Body of pancreas (tissue), 4 donors: ENCODE results near the gene OGFOD3. TPM values are rescaled to one million over a fixed set of nuclear protein-coding genes. Genes with fewer than 3 reads are reported as not detected.

Source experiments
- ATAC-seq: fragments of 150-250 bp; one replicate; pipeline ENCODE4 v1.9.1; 2016
- DNase-seq, 4 donors: peaks; one replicate each; pipeline ENCODE4 v3.0.0-alpha.2; 2019
- H3K27ac ChIP-seq, 4 donors: fragments of 200-600 bp; sonication (generic); 1 replicate in 3 of 4; 2 replicates in 1 of 4; pipeline versions ENCODE4 v1.5.1 to v1.6.1; 2016 to 2019; ENCODE audit warnings: mild to moderate bottlenecking in 1 of 4, mixed read lengths in 1 of 4, moderate library complexity in 1 of 4
- H3K27me3 ChIP-seq, 2 donors: fragments of 200-600 bp; sonication (generic); one replicate each; pipeline ENCODE4 v1.6.0; 2016; ENCODE audit warnings: mild to moderate bottlenecking in 1 of 2
- H3K36me3 ChIP-seq, 2 donors: fragments of 200-600 bp; sonication (generic); replicated peaks in 1 of 2; 2 replicates each; pipeline ENCODE4 v1.5.1; 2016; ENCODE audit warnings: low read depth in 2 of 2; ENCODE audit not compliant: insufficient read depth in 1 of 2
- H3K4me1 ChIP-seq: fragments of 200-600 bp; sonication (generic); one replicate; pipeline ENCODE4 v1.6.0; 2016
- H3K4me3 ChIP-seq, 2 donors: fragments of 200-600 bp; sonication (generic); 1 replicate in 1 of 2; 2 replicates in 1 of 2; pipeline ENCODE4 v1.5.1; 2016 to 2019
- H3K9me3 ChIP-seq, 3 donors: fragments of 200-600 bp; sonication (generic); 1 replicate in 2 of 3; 2 replicates in 1 of 3; pipeline ENCODE4 v1.5.1; 2016
- CTCF ChIP-seq, 7 experiments: fragments of 450-650 bp in 4 of 7; fragments of 200-600 bp in 3 of 7; sonication (generic) in 3 of 7; IDR thresholded peaks; one replicate each; pipeline ENCODE4 v1.5.1; 2016 to 2019; ENCODE audit warnings: antibody characterized with exemption in 7 of 7
- POLR2A ChIP-seq, 3 donors: fragments of 450-650 bp; IDR thresholded peaks; one replicate each; pipeline ENCODE4 v1.6.1; 2016; ENCODE audit warnings: antibody characterized with exemption in 3 of 3, mild to moderate bottlenecking in 2 of 3
- WGBS, 2 donors: methylation state at CpG; one replicate each; pipeline ENCODE4 v1.1.5; 2017; 5-methylcytosine and 5-hydroxymethylcytosine counted together
- intact Hi-C: fragments of 100-400 bp; cut with DNase I; formaldehyde crosslinking; loops from one replicate; pipeline ENCODE4 v1.15.1; 2023
- total RNA-seq, 2 donors: library from RNA; depleted of rRNA; stranded (reverse); fragments of >200 nt; gene quantifications; one replicate each; pipeline ENCODE4 v1.1.0, GENCODE V29; 2016

The OGFOD3 gene
- total RNA-seq, 2 donors from 2014 or later = 16.8 to 40.0 TPM

GRCh38 chr17:82411396-82412053 is 6.9 kb downstream of the OGFOD3 start:
- ATAC-seq = no peak
- 92 to 98% methylated on average over 19 to 22 of the region's 24 CpGs for WGBS, 2 donors

GRCh38 chr17:82410014-82410716 is 8.2 kb downstream of the OGFOD3 start:
- ATAC-seq (no peak), DNase-seq (no peak)
- intact Hi-C loops = loop anchor here (5.0 kb wide), 1 partner anchor 63 kb away; no protein-coding TSS in a partner anchor
- Histone ChIP-seq H3K27ac (no peak overlapping the region), H3K9me3 (no peaks in the 10 kb centered on the region), H3K4me3 (no peak overlapping the region), H3K27me3 (no peaks in the 10 kb centered on the region), H3K4me1 (peaks cover 17% of the 10 kb centered on the region), H3K36me3 (no peaks in the 10 kb centered on the region)
- WGBS, 2 donors = 87 to 92% methylated on average over 10 to 14 of the region's 14 CpGs
- TF ChIP-seq CTCF (IDR thresholded peaks at IDR 0.05) (no peak), POLR2A (IDR thresholded peaks at IDR 0.05) (no peak)

More at GRCh38 chr17:82411396-82412053, 6.9 kb downstream of the OGFOD3 start:
- peaks cover 17% of the 10 kb centered on the region for H3K4me1 ChIP-seq
- intact Hi-C loops = loop anchor here (5.0 kb wide), 1 partner anchor 64 kb away; no protein-coding TSS in a partner anchor
- H3K27ac ChIP-seq = no peak overlapping the region
- H3K36me3 ChIP-seq = no peaks in the 10 kb centered on the region
- no peak for DNase-seq
- no peaks in the 10 kb centered on the region for H3K27me3 ChIP-seq
- no peak overlapping the region for H3K4me3 ChIP-seq
- no peaks in the 10 kb centered on the region for H3K9me3 ChIP-seq
- TF ChIP-seq CTCF (IDR thresholded peaks at IDR 0.05) (no peak), POLR2A (IDR thresholded peaks at IDR 0.05) (no peak)

- intact Hi-C loops = no loop called here
- no peak overlapping the region for H3K4me3 ChIP-seq
- DNase-seq (no peak), ATAC-seq (no peak)
- TF ChIP-seq CTCF (IDR thresholded peaks at IDR 0.05) (no peak), POLR2A (IDR thresholded peaks at IDR 0.05) (no peak)
- H3K36me3 ChIP-seq = no peaks in the 10 kb centered on the region
- WGBS, 2 donors = 94 to 96% methylated on average over 19 to 21 of the region's 21 CpGs
- H3K27ac ChIP-seq = no peak overlapping the region
- no peaks in the 10 kb centered on the region for H3K9me3 ChIP-seq
- peaks cover 10% of the 10 kb centered on the region for H3K4me1 ChIP-seq
- H3K27me3 ChIP-seq = no peaks in the 10 kb centered on the region
These were observed 9.5 kb downstream of the OGFOD3 start for GRCh38 chr17:82408938-82409318.

- Histone ChIP-seq H3K9me3 (no peaks in the 10 kb centered on the region), H3K27ac (no peak overlapping the region), H3K36me3 (peaks cover 0 to 2% of the 10 kb centered on the region in 2 donors), H3K27me3 (no peaks in the 10 kb centered on the region), H3K4me1 (peaks cover 10% of the 10 kb centered on the region), H3K4me3 (no peak overlapping the region)
- WGBS, 2 donors = 90 to 93% methylated on average over 14 to 15 of the region's 15 CpGs
- TF ChIP-seq POLR2A (IDR thresholded peaks at IDR 0.05) = no peak
- TF ChIP-seq CTCF (IDR thresholded peaks at IDR 0.05) = no peak
- ATAC-seq (no peak), DNase-seq (no peak)
- intact Hi-C loops = no loop called here
These were observed 10.0 kb downstream of the OGFOD3 start for GRCh38 chr17:82408288-82408937.
